CD4-positive, CD25-positive, alpha-beta regulatory T cell (primary cell): ENCODE data around the gene ELL. TPM values are rescaled to one million over a fixed set of nuclear protein-coding genes. Genes with fewer than 3 reads are reported as not detected.

Experiments
- ATAC-seq, 2 donors: fragments of 150-1000 bp; cut with Tn5 transposase; one replicate each; pipeline ENCODE4 v1.10.0; 2021; ENCODE audit warnings: low read depth in 2 of 2, moderate number of reproducible peaks in 2 of 2, moderate library complexity in 1 of 2
- DNase-seq, 3 donors: peaks; one replicate each; pipeline versions ENCODE4 v3.0.0 to v3.0.0-alpha.2; 2012 to 2022; ENCODE audit warnings: mixed read lengths in 1 of 3
- H3K27ac ChIP-seq: one replicate; pipeline ENCODE4 v1.7.0; 2013; ENCODE audit warnings: mild to moderate bottlenecking, low read length; ENCODE audit not compliant: insufficient read depth, poor library complexity, severe bottlenecking
- H3K27me3 ChIP-seq: one replicate; pipeline ENCODE4 v1.7.0; 2013; ENCODE audit warnings: low read length; ENCODE audit not compliant: control insufficient read depth, insufficient read depth
- H3K36me3 ChIP-seq: one replicate; pipeline ENCODE4 v1.7.0; 2013; ENCODE audit warnings: mild to moderate bottlenecking, low read length, moderate library complexity; ENCODE audit not compliant: control insufficient read depth, insufficient read depth
- H3K4me1 ChIP-seq: 2 replicates; pipeline ENCODE4 v1.7.0; 2013; ENCODE audit warnings: mild to moderate bottlenecking, low read length; ENCODE audit not compliant: insufficient read depth, control insufficient read depth, poor library complexity, severe bottlenecking
- H3K4me3 ChIP-seq: one replicate; pipeline ENCODE4 v1.7.0; 2013; ENCODE audit warnings: low read depth, mild to moderate bottlenecking, low read length, moderate library complexity
- H3K9me3 ChIP-seq, 2 experiments: 1 replicate in 1 of 2; 2 replicates in 1 of 2; pipeline ENCODE4 v1.7.0; 2013; ENCODE audit warnings: low read length in 2 of 2, mild to moderate bottlenecking in 1 of 2, moderate library complexity in 1 of 2; ENCODE audit not compliant: control insufficient read depth in 2 of 2
- H3K27ac Mint-ChIP-seq, 3 donors: one replicate each; pipeline ENCODE4 v1.8.0; 2020 to 2022; ENCODE audit warnings: mild to moderate bottlenecking in 3 of 3, mixed read lengths in 3 of 3, moderate library complexity in 2 of 3
- H3K27me3 Mint-ChIP-seq: one replicate; pipeline ENCODE4 v1.8.0; 2022; ENCODE audit warnings: mild to moderate bottlenecking, mixed read lengths
- H3K36me3 Mint-ChIP-seq: one replicate; pipeline ENCODE4 v1.8.0; 2020; ENCODE audit warnings: mixed read lengths
- H3K4me1 Mint-ChIP-seq, 4 donors: one replicate each; pipeline ENCODE4 v1.8.0; 2020 to 2022; ENCODE audit warnings: mixed read lengths in 4 of 4, mild to moderate bottlenecking in 1 of 4
- H3K4me3 Mint-ChIP-seq, 4 donors: one replicate each; pipeline ENCODE4 v1.8.0; 2020 to 2022; ENCODE audit warnings: mild to moderate bottlenecking in 4 of 4, mixed read lengths in 4 of 4, moderate library complexity in 3 of 4
- H3K9me3 Mint-ChIP-seq, 7 donors: one replicate each; pipeline ENCODE4 v1.8.0; 2020 to 2022; ENCODE audit warnings: mixed read lengths in 7 of 7, mild to moderate bottlenecking in 3 of 7, moderate library complexity in 2 of 7
- polyA plus RNA-seq, 4 donors: library from polyadenylated mRNA; unstranded; fragments of 300-500 nt; fragmentation: Illumina TruSeq; gene quantifications; one replicate each; pipeline ENCODE4 v1.2.3, GENCODE V29; 2021
- total RNA-seq: library from RNA; stranded (reverse); gene quantifications from one replicate; pipeline ENCODE4 v1.2.3, GENCODE V29; 2022

Gene ELL
- total and polyA plus RNA-seq, 5 donors from 2014 or later, result 7.7 to 53.6 (median 10.0) TPM

DNA sequence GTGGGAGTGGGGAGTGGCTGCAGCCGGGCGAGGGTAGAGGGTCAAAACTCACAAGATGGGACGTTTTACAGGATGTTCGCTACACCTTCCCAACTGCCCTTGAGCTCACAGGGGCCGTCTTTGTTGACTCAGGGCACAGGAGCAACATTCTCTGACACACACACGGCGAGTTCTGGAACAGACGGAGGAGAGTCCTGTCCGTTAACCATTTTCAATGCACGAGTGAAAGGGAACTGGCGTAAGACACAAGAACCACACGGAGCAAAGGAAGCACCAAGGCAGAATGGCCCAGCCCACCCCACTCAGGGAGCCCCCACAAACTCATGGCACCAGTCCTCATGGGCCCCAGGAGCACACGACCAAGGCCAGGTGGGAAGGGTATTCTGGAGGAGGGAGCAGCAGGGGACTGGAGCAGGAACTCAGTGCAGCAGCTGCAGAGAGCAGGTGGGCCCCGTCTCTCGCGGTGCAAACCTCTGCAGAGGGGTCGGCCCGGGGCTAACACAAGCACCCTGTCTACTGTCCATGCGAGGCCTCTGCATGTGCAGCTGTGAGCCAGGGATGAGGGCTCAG lies 46.0 kb downstream of the ELL start:
- no peaks in the 10 kb centered on the region for H3K27me3 Mint-ChIP-seq
- Histone ChIP-seq H3K36me3 (peaks cover 10% of the 10 kb centered on the region), H3K27me3 (no peaks in the 10 kb centered on the region), H3K4me1 (peaks cover 64% of the 10 kb centered on the region), H3K4me3 (no peak overlapping the region), H3K9me3 (no peaks in the 10 kb centered on the region), H3K27ac (peak overlapping the region; percentile 80)
- no peak for DNase-seq
- H3K4me1 Mint-ChIP-seq, result peaks cover 7 to 68% (median 49%) of the 10 kb centered on the region in 4 donors
- ATAC-seq, result no peak
- H3K36me3 Mint-ChIP-seq, result peaks cover 8% of the 10 kb centered on the region
- peaks cover 0 to 1% (median 0%) of the 10 kb centered on the region in 7 donors for H3K9me3 Mint-ChIP-seq
- peak overlapping the region in 2 of 4 donors; percentile 10 to 90 for H3K4me3 Mint-ChIP-seq
- H3K27ac Mint-ChIP-seq, result peak overlapping the region; percentile 66 to 93 (median 79)

DNA sequence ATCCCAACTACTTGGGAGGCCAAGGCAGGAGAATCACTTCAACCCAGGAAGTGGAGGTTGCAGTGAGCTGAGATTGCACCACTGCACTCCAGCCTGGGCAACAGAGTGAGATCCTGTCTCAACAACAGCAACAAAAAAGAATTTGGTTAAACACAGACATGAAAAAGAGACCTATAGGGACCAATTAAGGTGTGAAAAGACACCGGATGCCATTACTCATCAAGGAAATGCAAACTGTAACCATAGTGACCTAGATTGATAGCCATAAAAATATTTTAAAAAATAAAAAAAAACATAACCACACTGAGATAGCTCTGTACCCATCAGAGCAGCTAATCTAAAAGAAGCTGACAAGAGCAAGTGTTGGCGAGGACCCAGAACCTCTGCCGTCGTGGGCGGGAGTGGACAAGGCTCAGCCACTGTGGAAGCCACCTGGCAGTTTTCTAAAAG lies 46.8 kb downstream of the ELL start:
- Histone ChIP-seq H3K36me3 (peaks cover 14% of the 10 kb centered on the region), H3K4me1 (peaks cover 58% of the 10 kb centered on the region), H3K4me3 (peak overlapping the region; percentile 34), H3K27ac (peak overlapping the region; percentile 80), H3K27me3 (no peaks in the 10 kb centered on the region), H3K9me3 (no peaks in the 10 kb centered on the region)
- ATAC-seq, result peak; percentile 59 to 71
- H3K9me3 Mint-ChIP-seq, result peaks cover 0 to 1% (median 0%) of the 10 kb centered on the region in 7 donors
- peaks cover 8% of the 10 kb centered on the region for H3K36me3 Mint-ChIP-seq
- no peaks in the 10 kb centered on the region for H3K27me3 Mint-ChIP-seq
- peak; percentile 7 to 66 (median 58) for DNase-seq
- H3K4me1 Mint-ChIP-seq, result peaks cover 7 to 62% (median 45%) of the 10 kb centered on the region in 4 donors
- H3K4me3 Mint-ChIP-seq, result peak overlapping the region; percentile 0 to 90 (median 43)
- H3K27ac Mint-ChIP-seq, result peak overlapping the region; percentile 60 to 93 (median 79)

DNA sequence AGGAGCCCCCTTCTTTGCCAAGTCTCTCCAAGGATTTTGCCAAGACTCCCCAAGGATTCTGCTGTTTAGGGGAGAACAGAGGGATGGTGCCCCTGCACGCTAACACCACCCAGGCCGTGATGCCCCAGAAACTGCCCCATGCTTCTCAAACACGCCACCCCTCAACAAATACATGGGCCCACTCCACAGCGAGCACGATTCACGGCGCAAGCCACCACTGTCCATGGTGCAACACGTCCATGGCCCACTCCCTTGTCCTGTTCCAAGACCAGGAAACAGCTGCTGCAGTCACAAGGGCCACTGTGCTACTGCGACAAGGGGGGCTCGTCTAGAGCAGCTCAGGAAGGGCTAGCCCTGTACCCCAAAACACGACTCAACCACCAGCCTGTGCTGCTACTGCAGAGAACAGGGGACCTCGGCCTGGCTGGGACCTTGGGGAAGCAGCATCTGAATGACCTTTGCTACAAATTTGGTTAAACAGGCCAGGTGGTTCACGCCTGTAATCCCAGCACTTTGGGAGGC lies 47.4 kb downstream of the ELL start:
- Histone ChIP-seq H3K9me3 (no peaks in the 10 kb centered on the region), H3K4me3 (no peak overlapping the region), H3K27me3 (no peaks in the 10 kb centered on the region), H3K4me1 (peaks cover 56% of the 10 kb centered on the region), H3K36me3 (peaks cover 14% of the 10 kb centered on the region), H3K27ac (peak overlapping the region; percentile 80)
- DNase-seq (no peak), ATAC-seq (no peak)
- peaks cover 0 to 1% (median 0%) of the 10 kb centered on the region in 7 donors for H3K9me3 Mint-ChIP-seq
- H3K27ac Mint-ChIP-seq, result peak overlapping the region; percentile 11 to 93 (median 79)
- H3K36me3 Mint-ChIP-seq, result peaks cover 8% of the 10 kb centered on the region
- H3K27me3 Mint-ChIP-seq, result no peaks in the 10 kb centered on the region
- H3K4me1 Mint-ChIP-seq, result peaks cover 7 to 56% (median 40%) of the 10 kb centered on the region in 4 donors
- peak overlapping the region in 2 of 4 donors; percentile 63 to 90 for H3K4me3 Mint-ChIP-seq

DNA sequence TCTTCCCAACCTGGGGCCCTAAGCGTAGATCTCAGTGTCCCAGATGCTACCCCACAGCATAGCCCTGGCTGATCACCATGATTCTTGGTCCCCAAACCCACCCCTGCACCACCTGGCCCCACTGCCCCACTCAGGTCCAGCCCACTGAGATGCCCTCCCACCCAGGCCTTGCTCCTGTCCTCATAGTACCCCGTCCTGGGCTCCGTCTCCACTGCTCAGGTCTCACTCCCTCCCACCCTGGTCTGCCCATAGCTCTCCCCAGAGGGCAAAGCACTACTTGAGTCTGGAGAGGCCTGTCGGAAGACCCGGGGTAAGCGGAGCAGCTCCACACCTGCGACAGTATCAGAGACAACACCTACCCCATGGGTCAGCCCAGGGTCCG lies 48.2 kb downstream of the ELL start:
- ATAC-seq (no peak), DNase-seq (no peak)
- H3K9me3 Mint-ChIP-seq, result no peaks in the 10 kb centered on the region
- H3K4me3 Mint-ChIP-seq, result no peak overlapping the region
- no peaks in the 10 kb centered on the region for H3K9me3 ChIP-seq
- H3K4me1 ChIP-seq, result peaks cover 50% of the 10 kb centered on the region
- H3K36me3 ChIP-seq, result peaks cover 14% of the 10 kb centered on the region
- H3K4me3 ChIP-seq, result no peak overlapping the region
- H3K4me1 Mint-ChIP-seq, result peaks cover 7 to 48% (median 33%) of the 10 kb centered on the region in 4 donors
- H3K36me3 Mint-ChIP-seq, result peaks cover 8% of the 10 kb centered on the region
- H3K27ac Mint-ChIP-seq, result peak overlapping the region in 1 of 3 donors; percentile 72
- no peak overlapping the region for H3K27ac ChIP-seq
- no peaks in the 10 kb centered on the region for H3K27me3 ChIP-seq
- no peaks in the 10 kb centered on the region for H3K27me3 Mint-ChIP-seq

DNA sequence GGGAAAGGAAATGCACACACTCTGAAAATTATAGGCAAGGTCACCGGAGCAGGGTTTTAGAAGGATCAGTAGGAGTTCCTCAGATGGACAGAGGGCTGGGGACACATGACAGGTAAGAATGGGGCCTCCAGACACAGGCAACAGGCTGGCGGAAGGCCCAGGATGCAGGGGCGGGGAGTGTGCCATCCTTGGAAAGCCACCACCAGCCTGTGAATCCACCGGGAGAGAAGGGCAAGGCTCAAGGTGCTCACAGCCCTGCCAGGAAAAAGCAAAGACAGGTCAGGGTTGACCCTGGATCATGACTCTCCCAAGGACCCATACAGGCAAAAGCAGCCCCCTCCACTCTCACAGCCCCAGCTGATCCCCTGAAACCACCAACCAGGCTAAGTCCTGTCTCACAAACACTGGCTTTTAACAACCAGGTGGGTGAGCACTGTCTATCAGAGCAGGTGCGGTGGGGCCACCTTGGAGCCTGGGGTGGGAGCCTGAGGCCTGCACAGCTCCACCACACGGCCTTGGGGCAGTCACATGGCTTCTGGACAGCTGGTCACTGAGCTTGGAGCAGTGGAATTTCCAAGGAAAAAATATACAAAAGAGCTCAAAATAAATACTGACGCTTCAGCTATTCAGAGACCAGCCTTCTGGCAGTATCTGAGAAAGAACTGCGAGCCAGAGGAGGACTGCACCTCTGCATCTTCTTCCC lies 48.7 kb downstream of the ELL start:
- Histone ChIP-seq H3K27me3 (no peaks in the 10 kb centered on the region), H3K4me3 (no peak overlapping the region), H3K36me3 (peaks cover 14% of the 10 kb centered on the region), H3K9me3 (no peaks in the 10 kb centered on the region), H3K27ac (no peak overlapping the region), H3K4me1 (peaks cover 44% of the 10 kb centered on the region)
- no peaks in the 10 kb centered on the region for H3K27me3 Mint-ChIP-seq
- peaks cover 7 to 44% (median 33%) of the 10 kb centered on the region in 4 donors for H3K4me1 Mint-ChIP-seq
- peak overlapping the region in 1 of 4 donors; percentile 61 for H3K4me3 Mint-ChIP-seq
- H3K36me3 Mint-ChIP-seq, result peaks cover 8% of the 10 kb centered on the region
- DNase-seq, result no peak
- no peak for ATAC-seq
- no peaks in the 10 kb centered on the region for H3K9me3 Mint-ChIP-seq
- H3K27ac Mint-ChIP-seq, result peak overlapping the region in 2 of 3 donors; percentile 55 to 72

DNA sequence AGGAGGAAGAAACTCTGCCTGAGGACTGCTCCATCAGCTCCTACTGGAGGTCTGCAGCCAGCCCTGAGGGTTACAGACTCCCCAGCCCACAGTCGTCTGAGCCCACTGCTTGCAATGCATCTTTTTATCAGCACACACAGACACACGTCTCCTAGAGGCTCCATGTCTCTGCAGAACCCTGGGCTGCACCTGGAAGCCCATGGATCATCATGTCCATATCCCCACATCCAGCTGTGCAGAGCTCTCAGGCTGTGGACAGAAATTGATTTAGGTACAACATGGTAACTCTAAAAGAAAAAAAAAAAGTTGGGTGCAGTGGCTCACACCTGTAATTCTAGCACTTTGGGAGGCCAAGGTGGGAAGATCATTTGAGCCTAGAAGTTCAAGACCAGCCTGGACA lies 51.1 kb downstream of the ELL start:
- Mint-ChIP-seq H3K27me3 (no peaks in the 10 kb centered on the region), H3K36me3 (no peaks in the 10 kb centered on the region), H3K4me3 (no peak overlapping the region), H3K27ac (peak overlapping the region in 1 of 3 donors; percentile 23), H3K4me1 (peaks cover 7 to 26% (median 22%) of the 10 kb centered on the region in 4 donors), H3K9me3 (peaks cover 0 to 1% (median 0%) of the 10 kb centered on the region in 7 donors)
- Histone ChIP-seq H3K4me1 (peaks cover 26% of the 10 kb centered on the region), H3K36me3 (peaks cover 14% of the 10 kb centered on the region), H3K4me3 (no peak overlapping the region), H3K27me3 (no peaks in the 10 kb centered on the region), H3K27ac (no peak overlapping the region), H3K9me3 (no peaks in the 10 kb centered on the region)
- DNase-seq (no peak), ATAC-seq (no peak)

DNA sequence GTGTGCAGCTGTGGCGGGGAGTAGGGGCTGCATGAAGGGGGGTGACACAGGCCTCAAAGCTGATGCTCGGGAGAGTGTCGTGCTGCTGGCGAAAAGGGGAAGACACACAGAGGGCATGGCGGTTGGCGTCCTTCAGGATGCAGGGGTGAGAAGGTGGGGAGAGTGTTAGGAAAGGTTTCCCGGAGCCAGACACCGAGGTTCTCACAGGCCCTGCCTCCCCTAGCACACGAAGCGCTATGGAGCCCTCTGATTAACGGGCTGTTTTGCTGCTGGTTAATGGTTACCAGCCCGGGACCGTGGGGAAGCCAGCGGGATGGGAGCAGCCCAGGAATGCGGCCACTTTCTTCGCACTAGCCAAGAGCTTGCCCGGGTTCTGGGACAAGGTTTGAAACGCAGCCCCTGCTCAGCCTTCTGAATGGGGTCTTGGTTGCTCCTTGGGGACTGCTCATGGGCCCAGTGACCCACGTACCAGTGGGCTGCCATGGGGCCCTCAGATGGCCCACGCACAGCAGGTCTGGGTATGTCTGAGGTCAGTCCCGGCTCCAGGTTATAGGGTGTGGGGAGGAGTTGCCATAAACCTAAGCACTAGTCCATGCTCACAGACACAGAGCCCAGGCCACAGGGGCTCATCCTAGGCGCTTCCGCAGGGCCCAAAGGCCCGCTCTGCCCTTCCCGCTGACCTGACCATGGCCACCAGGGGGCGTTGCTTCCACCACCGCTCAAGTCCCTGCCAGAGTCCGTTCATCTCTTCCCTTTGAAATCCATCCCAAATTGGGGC lies 52.6 kb downstream of the ELL start:
- ATAC-seq (peak in 1 of 2 donors; percentile 38), DNase-seq (peak; percentile 42 to 62 (median 43))
- Histone ChIP-seq H3K36me3 (peaks cover 25% of the 10 kb centered on the region), H3K4me3 (no peak overlapping the region), H3K9me3 (no peaks in the 10 kb centered on the region), H3K27me3 (no peaks in the 10 kb centered on the region), H3K4me1 (peaks cover 10% of the 10 kb centered on the region), H3K27ac (no peak overlapping the region)
- peaks cover 0 to 1% (median 0%) of the 10 kb centered on the region in 7 donors for H3K9me3 Mint-ChIP-seq
- peak overlapping the region in 1 of 3 donors; percentile 59 for H3K27ac Mint-ChIP-seq
- H3K4me1 Mint-ChIP-seq, result peaks cover 0 to 13% (median 10%) of the 10 kb centered on the region in 4 donors
- peaks cover 2% of the 10 kb centered on the region for H3K36me3 Mint-ChIP-seq
- H3K27me3 Mint-ChIP-seq, result no peaks in the 10 kb centered on the region
- no peak overlapping the region for H3K4me3 Mint-ChIP-seq
